Measurements from ENCODE around the gene WDR7. TPM values are rescaled to one million over a fixed set of nuclear protein-coding genes. Genes with fewer than 3 reads are reported as not detected.

Gene WDR7
- total RNA-seq, 2 experiments from 2014 or later: 28.8 to 30.5 TPM

DNA sequence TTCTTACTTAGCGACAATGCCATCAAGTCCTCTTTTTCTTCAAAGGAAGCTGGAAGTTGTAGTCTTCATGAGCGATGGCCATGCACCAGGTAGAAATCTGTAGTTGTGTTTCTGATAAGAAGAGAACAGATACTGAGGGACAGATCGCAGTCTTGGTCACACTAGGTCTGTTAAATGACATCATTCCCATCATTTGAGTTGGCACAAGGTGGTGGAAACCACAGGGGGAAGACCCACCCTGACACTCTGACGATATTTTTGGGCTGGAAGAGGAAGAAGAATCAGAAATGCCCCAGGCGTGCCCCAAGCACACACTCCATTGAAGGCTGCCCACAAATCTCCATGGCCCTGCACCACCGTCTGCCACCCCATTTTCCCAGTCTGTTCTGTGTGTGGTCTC is 406.7 kb downstream of the WDR7 start:
- DNase-seq: no peak
- Histone ChIP-seq H3K27me3 (ENCODE audit: control insufficient read depth in 1 of 2, insufficient read depth in 2 of 2, low read length in 2 of 2) (peaks cover 0 to 8% of the 10 kb centered on the region in 2 experiments), H3K36me3 (ENCODE audit: insufficient read depth, low read length) (no peaks in the 10 kb centered on the region), H3K4me3 (ENCODE audit: low read length) (no peak overlapping the region), H3K27ac (ENCODE audit: low read depth in 1 of 2, low read length in 2 of 2) (no peak overlapping the region), H3K9me3 (ENCODE audit: control insufficient read depth in 1 of 2, insufficient read depth in 1 of 2, low read length in 2 of 2) (peaks cover 0 to 10% of the 10 kb centered on the region in 2 experiments), H3K4me1 (ENCODE audit: insufficient read depth, low read length) (no peaks in the 10 kb centered on the region)
- TF ChIP-seq, protein P1, sequence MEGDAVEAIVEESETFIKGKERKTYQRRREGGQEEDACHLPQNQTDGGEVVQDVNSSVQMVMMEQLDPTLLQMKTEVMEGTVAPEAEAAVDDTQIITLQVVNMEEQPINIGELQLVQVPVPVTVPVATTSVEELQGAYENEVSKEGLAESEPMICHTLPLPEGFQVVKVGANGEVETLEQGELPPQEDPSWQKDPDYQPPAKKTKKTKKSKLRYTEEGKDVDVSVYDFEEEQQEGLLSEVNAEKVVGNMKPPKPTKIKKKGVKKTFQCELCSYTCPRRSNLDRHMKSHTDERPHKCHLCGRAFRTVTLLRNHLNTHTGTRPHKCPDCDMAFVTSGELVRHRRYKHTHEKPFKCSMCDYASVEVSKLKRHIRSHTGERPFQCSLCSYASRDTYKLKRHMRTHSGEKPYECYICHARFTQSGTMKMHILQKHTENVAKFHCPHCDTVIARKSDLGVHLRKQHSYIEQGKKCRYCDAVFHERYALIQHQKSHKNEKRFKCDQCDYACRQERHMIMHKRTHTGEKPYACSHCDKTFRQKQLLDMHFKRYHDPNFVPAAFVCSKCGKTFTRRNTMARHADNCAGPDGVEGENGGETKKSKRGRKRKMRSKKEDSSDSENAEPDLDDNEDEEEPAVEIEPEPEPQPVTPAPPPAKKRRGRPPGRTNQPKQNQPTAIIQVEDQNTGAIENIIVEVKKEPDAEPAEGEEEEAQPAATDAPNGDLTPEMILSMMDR (IDR thresholded peaks at IDR 0.05): no peak
- ATAC-seq (ENCODE audit: poor library complexity): no peak
- intact Hi-C loops (cut with DNase I, micrococcal nuclease): no loop called here
- Mint-ChIP-seq H3K27me3 (peaks cover 22% of the 10 kb centered on the region), H3K9me3 (peaks cover 3% of the 10 kb centered on the region), H3K4me1 (ENCODE audit: low read depth) (no peaks in the 10 kb centered on the region), H3K4me3 (no peak overlapping the region), H3K27ac (no peak overlapping the region), H3K36me3 (ENCODE audit: low read depth) (no peaks in the 10 kb centered on the region)
- ChIA-PET CTCF (no interaction called here), POLR2A (no interaction called here)

DNA sequence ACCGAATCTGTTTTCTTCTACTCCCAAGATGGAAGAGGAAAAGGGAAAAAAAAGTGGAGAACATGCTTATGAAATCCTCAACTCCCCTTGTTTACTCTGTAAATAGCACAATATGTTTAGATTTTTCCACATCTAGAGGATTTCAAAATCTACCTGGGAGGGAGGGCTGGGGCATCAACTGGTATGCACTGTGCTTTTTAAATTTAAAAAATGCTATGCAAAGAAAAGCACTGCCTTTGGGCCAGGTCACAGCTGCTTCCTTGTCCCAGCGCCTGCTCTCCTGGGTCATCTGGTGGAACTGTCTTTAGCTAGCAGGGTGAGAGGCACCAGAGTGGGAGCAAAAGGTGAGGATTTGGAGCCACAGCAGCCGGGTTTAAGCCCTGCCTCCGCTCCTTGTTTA is 407.6 kb downstream of the WDR7 start:
- Mint-ChIP-seq H3K27ac (no peak overlapping the region), H3K4me1 (ENCODE audit: low read depth) (no peaks in the 10 kb centered on the region), H3K36me3 (ENCODE audit: low read depth) (no peaks in the 10 kb centered on the region), H3K27me3 (peaks cover 22% of the 10 kb centered on the region), H3K4me3 (no peak overlapping the region), H3K9me3 (peaks cover 3% of the 10 kb centered on the region)
- Histone ChIP-seq H3K4me1 (ENCODE audit: insufficient read depth, low read length) (no peaks in the 10 kb centered on the region), H3K27ac (ENCODE audit: low read depth in 1 of 2, low read length in 2 of 2) (no peak overlapping the region), H3K36me3 (ENCODE audit: insufficient read depth, low read length) (no peaks in the 10 kb centered on the region), H3K27me3 (ENCODE audit: control insufficient read depth in 1 of 2, insufficient read depth in 2 of 2, low read length in 2 of 2) (peaks cover 0 to 8% of the 10 kb centered on the region in 2 experiments), H3K9me3 (ENCODE audit: control insufficient read depth in 1 of 2, insufficient read depth in 1 of 2, low read length in 2 of 2) (peaks cover 0 to 3% of the 10 kb centered on the region in 2 experiments), H3K4me3 (ENCODE audit: low read length) (no peak overlapping the region)
- intact Hi-C loops (cut with DNase I, micrococcal nuclease): no loop called here
- no peak for ATAC-seq (ENCODE audit: poor library complexity)
- POLR2A ChIA-PET: no interaction called here
- CTCF ChIA-PET: no interaction called here
- DNase-seq: no peak
- TF ChIP-seq, protein P1 (IDR thresholded peaks at IDR 0.05): no peak

DNA sequence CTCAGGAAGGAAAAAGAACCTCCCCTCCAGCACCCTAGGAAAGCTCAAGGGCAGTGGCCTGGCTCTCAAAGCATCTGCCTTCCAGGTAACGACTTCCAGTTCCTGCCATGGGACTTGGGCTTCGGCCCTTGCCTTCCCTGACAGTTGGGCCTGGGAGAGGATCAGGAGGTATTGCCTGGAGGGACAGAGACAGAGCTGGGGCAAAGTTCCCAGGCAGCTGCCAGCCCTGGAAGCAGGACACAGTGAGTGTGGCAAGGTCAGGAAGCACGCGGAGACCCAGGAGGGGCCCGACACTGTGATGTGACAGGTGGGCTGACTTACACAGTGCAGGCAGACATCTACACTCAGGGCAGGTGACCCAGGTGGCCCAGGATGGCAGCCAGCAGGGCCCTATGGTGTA is 408.2 kb downstream of the WDR7 start:
- no peaks in the 10 kb centered on the region for H3K4me1 ChIP-seq (ENCODE audit: insufficient read depth, low read length)
- Mint-ChIP-seq H3K4me3 (no peak overlapping the region), H3K9me3 (peaks cover 3% of the 10 kb centered on the region), H3K27me3 (peaks cover 28% of the 10 kb centered on the region), H3K27ac (no peak overlapping the region), H3K36me3 (ENCODE audit: low read depth) (no peaks in the 10 kb centered on the region), H3K4me1 (ENCODE audit: low read depth) (no peaks in the 10 kb centered on the region)
- H3K27me3 ChIP-seq (ENCODE audit: control insufficient read depth in 1 of 2, insufficient read depth in 2 of 2, low read length in 2 of 2): peaks cover 0 to 8% of the 10 kb centered on the region in 2 experiments
- no peaks in the 10 kb centered on the region for H3K36me3 ChIP-seq (ENCODE audit: insufficient read depth, low read length)
- H3K9me3 ChIP-seq (ENCODE audit: control insufficient read depth in 1 of 2, insufficient read depth in 1 of 2, low read length in 2 of 2): peaks cover 0 to 3% of the 10 kb centered on the region in 2 experiments
- ATAC-seq (ENCODE audit: poor library complexity): no peak
- H3K4me3 ChIP-seq (ENCODE audit: low read length): no peak overlapping the region
- no peak overlapping the region for H3K27ac ChIP-seq (ENCODE audit: low read depth in 1 of 2, low read length in 2 of 2)
- TF ChIP-seq, protein P1 (IDR thresholded peaks at IDR 0.05): no peak
- no peak for DNase-seq
- ChIA-PET CTCF (no interaction called here), POLR2A (no interaction called here)
- intact Hi-C loops (cut with DNase I, micrococcal nuclease): no loop called here
